IMR-90 (cell line): ENCODE data around the gene ZNF774. TPM values are rescaled to one million over a fixed set of nuclear protein-coding genes. Genes with fewer than 3 reads are reported as not detected.

Experiments used
- ATAC-seq: fragments of 200-7000 bp; cut with Tn5 transposase; 2 replicates; pipeline ENCODE4 v1.9.1; 2020; ENCODE audit warnings: low read depth, mild to moderate bottlenecking, moderate library complexity
- BruUV-seq: library from RNA; stranded (reverse); fragments of 400-500 nt; replicated peaks from 2 replicates; lab custom pipeline; 2021; lab: Mats Ljungman, UMichigan
- CTCF ChIA-PET: fragments of 300-600 bp; formaldehyde crosslinking; extraction: SDS; loops from one replicate; lab custom pipeline; 2021; ENCODE audit warnings: antibody characterized with exemption; lab: Yijun Ruan, JAX
- POLR2A ChIA-PET: fragments of 300-600 bp; sonication (Branson Sonifier 250); formaldehyde crosslinking; loops from one replicate; lab custom pipeline; 2022; ENCODE audit warnings: antibody characterized with exemption; ENCODE audit not compliant: unreplicated experiment; lab: Charles Lee
- DNase-seq: peaks from one replicate; pipeline ENCODE4 v3.0.0; 2013
- H2AFZ ChIP-seq: replicated peaks from 2 replicates; pipeline ENCODE3; 2013; ENCODE audit warnings: low read length, mild to moderate bottlenecking; ENCODE audit not compliant: poor library complexity
- H2AK5ac ChIP-seq: 2 replicates; pipeline ENCODE4 v1.6.1; 2013; ENCODE audit warnings: low read depth, low read length, inconsistent platforms
- H2AK9ac ChIP-seq: replicated peaks from 2 replicates; pipeline ENCODE3; 2013; ENCODE audit warnings: mild to moderate bottlenecking, low read depth, low read length, moderate library complexity; ENCODE audit not compliant: poor library complexity
- H2BK120ac ChIP-seq: 2 replicates; pipeline ENCODE4 v1.6.1; 2013; ENCODE audit warnings: low read depth, low read length, inconsistent platforms
- H2BK15ac ChIP-seq: 3 replicates; pipeline ENCODE4 v1.6.1; 2013; ENCODE audit warnings: low read depth, low read length, inconsistent platforms
- H2BK20ac ChIP-seq: 2 replicates; pipeline ENCODE4 v1.6.1; 2013; ENCODE audit warnings: low read depth, mild to moderate bottlenecking, inconsistent platforms, low read length, moderate library complexity
- H2BK5ac ChIP-seq: 2 replicates; pipeline ENCODE4 v1.6.1; 2013; ENCODE audit warnings: mild to moderate bottlenecking, low read depth, low read length, inconsistent platforms; ENCODE audit not compliant: poor library complexity, severe bottlenecking
- H3K14ac ChIP-seq: replicated peaks from 2 replicates; pipeline ENCODE4 v1.6.1; 2013; ENCODE audit warnings: low read depth, low read length, inconsistent platforms
- H3K18ac ChIP-seq: 2 replicates; pipeline ENCODE4 v1.6.1; 2013; ENCODE audit warnings: low read depth, low read length, control low read depth
- H3K23ac ChIP-seq: 2 replicates; pipeline ENCODE4 v1.6.1; 2013; ENCODE audit warnings: low read depth, low read length, inconsistent platforms
- H3K27ac ChIP-seq: 2 replicates; pipeline ENCODE4 v1.5.1; 2013; ENCODE audit warnings: mild to moderate bottlenecking, control low read depth, low read length; ENCODE audit not compliant: insufficient read depth
- H3K27me3 ChIP-seq: 2 replicates; pipeline ENCODE4 v1.6.1; 2013; ENCODE audit warnings: low read length; ENCODE audit not compliant: control insufficient read depth, insufficient read depth
- H3K36me3 ChIP-seq: 2 replicates; pipeline ENCODE4 v1.6.1; 2013; ENCODE audit warnings: low read length, mixed read lengths; ENCODE audit not compliant: control insufficient read depth, insufficient read depth
- H3K4ac ChIP-seq: 2 replicates; pipeline ENCODE4 v1.6.1; 2013; ENCODE audit warnings: low read depth, low read length, inconsistent platforms
- H3K4me1 ChIP-seq: 2 replicates; pipeline ENCODE4 v1.6.1; 2013; ENCODE audit warnings: low read length, mixed read lengths; ENCODE audit not compliant: control insufficient read depth, insufficient read depth
- H3K4me2 ChIP-seq: 2 replicates; pipeline ENCODE4 v1.6.1; 2013; ENCODE audit warnings: low read depth, mild to moderate bottlenecking, control low read depth, low read length, moderate library complexity
- H3K4me3 ChIP-seq: 2 replicates; pipeline ENCODE4 v1.5.1; 2013; ENCODE audit warnings: low read depth, mild to moderate bottlenecking, control low read depth, low read length, moderate library complexity; ENCODE audit not compliant: insufficient read depth
- H3K56ac ChIP-seq: 2 replicates; pipeline ENCODE4 v1.6.1; 2013; ENCODE audit warnings: low read length, inconsistent platforms; ENCODE audit not compliant: insufficient read depth; ENCODE audit errors: extremely low read depth
- H3K79me1 ChIP-seq, 2 experiments: 2 replicates each; pipeline ENCODE4 v1.6.1; 2013; ENCODE audit warnings: low read length in 2 of 2, inconsistent platforms in 1 of 2, low read depth in 1 of 2
- H3K9ac ChIP-seq: 2 replicates; pipeline ENCODE4 v1.6.1; 2013; ENCODE audit warnings: low read depth, low read length, control low read depth
- H3K9me1 ChIP-seq: 2 replicates; pipeline ENCODE4 v1.6.1; 2013; ENCODE audit warnings: low read length, inconsistent platforms; ENCODE audit not compliant: insufficient read depth
- H3K9me3 ChIP-seq: 2 replicates; pipeline ENCODE4 v1.6.1; 2013; ENCODE audit warnings: low read length; ENCODE audit not compliant: control insufficient read depth, insufficient read depth
- H4K20me1 ChIP-seq: 2 replicates; pipeline ENCODE4 v1.6.1; 2013; ENCODE audit warnings: low read length, inconsistent platforms; ENCODE audit not compliant: insufficient read depth
- H4K5ac ChIP-seq: 2 replicates; pipeline ENCODE4 v1.6.1; 2013; ENCODE audit warnings: mild to moderate bottlenecking, low read depth, low read length, control low read depth
- H4K8ac ChIP-seq, 2 experiments: 2 replicates each; pipeline ENCODE4 v1.6.1; 2013; ENCODE audit warnings: low read depth in 2 of 2, low read length in 2 of 2, control low read depth in 1 of 2, inconsistent platforms in 1 of 2
- H4K91ac ChIP-seq: 2 replicates; pipeline ENCODE4 v1.6.1; 2013; ENCODE audit warnings: low read depth, low read length, inconsistent platforms; ENCODE audit not compliant: insufficient read depth
- FOS ChIP-seq: fragments of 150-350 bp; IDR thresholded peaks from 2 replicates; pipeline ENCODE4 v1.6.1; 2016; ENCODE audit warnings: low read depth, low read length
- POLR2A ChIP-seq: IDR thresholded peaks from 2 replicates; pipeline ENCODE4 v1.6.1; 2012; ENCODE audit warnings: mild to moderate bottlenecking, low read depth, low read length
- RCOR1 ChIP-seq: IDR thresholded peaks from 2 replicates; pipeline ENCODE4 v1.6.1; 2012; ENCODE audit warnings: mild to moderate bottlenecking, low read length, improper control_type of control experiment; ENCODE audit not compliant: insufficient replicate concordance
- WGBS, 2 experiments: methylation state at CpG; one replicate each; pipeline versions ENCODE4 v1.1.5 to v1.1.7; 2013; ENCODE audit warnings: missing lambda C conversion rate in 2 of 2; ENCODE audit not compliant: insufficient read length in 1 of 2; ENCODE audit errors: extremely low coverage in 2 of 2; 5-methylcytosine and 5-hydroxymethylcytosine counted together
- dilution Hi-C: fragments of 300-500 bp; cut with HindIII; formaldehyde crosslinking; loops from one replicate; pipeline ENCODE4 v1.14.3; 2018; ENCODE audit warnings: low sequenced_read_pairs; ENCODE audit not compliant: unreplicated experiment
- in situ Hi-C: fragments of 300-500 bp; cut with MboI; formaldehyde crosslinking; loops from 3 replicates; pipeline ENCODE4 v1.14.3; 2019; ENCODE audit warnings: low sequenced_read_pairs, inconsistent platforms, mixed read lengths
- intact Hi-C: fragments of 100-400 bp; cut with micrococcal nuclease; formaldehyde crosslinking; loops from 2 replicates; pipeline ENCODE4 v1.10.0; 2022
- polyA plus RNA-seq, 3 experiments: library from polyadenylated mRNA; depleted of rRNA; stranded (reverse); fragments of >200 nt; gene quantifications; 2 replicates each; pipeline ENCODE4 v1.2.3, GENCODE V29; 2012; ENCODE audit warnings: low replicate concordance in 1 of 3
- total RNA-seq: library from RNA; depleted of rRNA; stranded (reverse); fragments of >200 nt; gene quantifications from 2 replicates; pipeline ENCODE4 v1.2.3, GENCODE V29; 2012

The ZNF774 gene
- total and polyA plus RNA-seq, 2 of the 4 experiments (the other 2 are of a cell fraction): 0.91 to 1.1 TPM

GRCh38 chr15:90362936-90363212 lies 10.8 kb downstream of the ZNF774 start:
- H3K4me3 ChIP-seq: no peak overlapping the region
- H4K91ac ChIP-seq: peak overlapping the region; percentile 40; the same call in 1 of the 2 replicates
- peak overlapping the region; percentile 35; the same call in 1 of the 3 replicates for H2BK15ac ChIP-seq
- no TSS peak for BruUV-seq
- H2AK5ac ChIP-seq: no peak overlapping the region; the same call in 1 of the 2 replicates
- peak; percentile 70 for ATAC-seq
- H2BK5ac ChIP-seq: peak overlapping the region; percentile 56
- peak overlapping the region; percentile 6 for H2AFZ ChIP-seq
- peaks cover 21% of the 10 kb centered on the region for H3K4me1 ChIP-seq
- no peaks in the 10 kb centered on the region for H4K20me1 ChIP-seq
- dilution Hi-C loops: no loop called here
- intact Hi-C loops: loop anchor here (1.0 kb wide), 1 partner anchor 119 kb away; no protein-coding TSS in a partner anchor
- no peak overlapping the region for H3K23ac ChIP-seq
- H4K8ac ChIP-seq: peak overlapping the region; percentile 25 to 72; a peak in 3 of 4 replicates
- H3K27ac ChIP-seq: peak overlapping the region; percentile 54; the same call in 1 of the 2 replicates
- TF ChIP-seq FOS (peak; percentile 62; the same call in 1 of the 2 replicates), RCOR1 (no peak), POLR2A (no peak)
- H3K27me3 ChIP-seq: no peaks in the 10 kb centered on the region
- H2BK120ac ChIP-seq: peak overlapping the region; percentile 86
- H3K79me1 ChIP-seq: 0 out of 4 replicates have a peak, but pooled peaks cover 0 to 6% of the 10 kb centered on the region in 2 experiments
- in situ Hi-C loops: no loop called here
- H3K4ac ChIP-seq: peak overlapping the region; percentile 83
- CTCF ChIA-PET: interaction anchor here (0.6 to 1.2 kb wide), 4 partner anchors 11 to 1627 kb away, joined by 3 to 7 read pairs (median 4); partner anchors contain the start of genes IQGAP1 and ZNF774
- H3K9me1 ChIP-seq: peaks cover 4% of the 10 kb centered on the region
- WGBS, 2 experiments: no CpG with 5 or more reads among the region's 2 CpGs
- peak overlapping the region; percentile 73 for H2BK20ac ChIP-seq
- no peaks in the 10 kb centered on the region for H3K9me3 ChIP-seq
- H3K4me2 ChIP-seq: peak overlapping the region; percentile 41; the same call in 1 of the 2 replicates
- no peak overlapping the region for H2AK9ac ChIP-seq
- H3K14ac ChIP-seq: peak overlapping the region; percentile 83
- POLR2A ChIA-PET: interaction anchor here (0.5 kb wide), 1 partner anchor 118 kb away, joined by 4 read pairs; no protein-coding TSS in a partner anchor
- peak; percentile 92 for DNase-seq
- H4K5ac ChIP-seq: peak overlapping the region; percentile 55; the same call in 1 of the 2 replicates
- H3K9ac ChIP-seq: no peak overlapping the region
- peak overlapping the region; percentile 65; the same call in 1 of the 2 replicates for H3K18ac ChIP-seq
- no peaks in the 10 kb centered on the region for H3K36me3 ChIP-seq
- H3K56ac ChIP-seq: peak overlapping the region; percentile 19; the same call in 1 of the 2 replicates
